Measurements from ENCODE around the gene PAM. TPM values are rescaled to one million over a fixed set of nuclear protein-coding genes. Genes with fewer than 3 reads are reported as not detected.

Gene PAM
- total RNA-seq, 2 experiments from 2014 or later = not detected

GRCh38 chr5:102789469-102789868, 34.4 kb downstream of the PAM start:
- POLR2A ChIA-PET = no interaction called here
- DNase-seq (ENCODE audit: low spot score) = no peak

GRCh38 chr5:102790748-102791147, 35.6 kb downstream of the PAM start:
- Histone ChIP-seq H3K79me2 (ENCODE audit: insufficient read depth, low read depth, low read length) (no peaks in the 10 kb centered on the region), H3K9me2 (ENCODE audit: insufficient read depth, low read length) (no peaks in the 10 kb centered on the region), H3K4me2 (ENCODE audit: low read length) (no peak overlapping the region), H3K27ac (ENCODE audit: low read depth, low read length, poor library complexity, severe bottlenecking) (no peak overlapping the region), H2AFZ (ENCODE audit: low read length) (no peak overlapping the region), H3K36me3 (ENCODE audit: insufficient read depth, low read length) (no peaks in the 10 kb centered on the region), H3K9me3 (ENCODE audit: low read length) (no peaks in the 10 kb centered on the region), H3K4me3 (ENCODE audit: low read depth, low read length, poor library complexity, severe bottlenecking) (no peak overlapping the region), H4K20me1 (ENCODE audit: insufficient read depth, low read length) (no peaks in the 10 kb centered on the region), H3K4me1 (ENCODE audit: insufficient read depth, low read length, poor library complexity, severe bottlenecking) (no peaks in the 10 kb centered on the region)
- BruUV-seq (replicated peaks) = no TSS peak
- POLR2A ChIA-PET = no interaction called here
- intact Hi-C loops (cut with micrococcal nuclease; ENCODE audit: unreplicated experiment) = no loop called here
- CTCF ChIA-PET (ENCODE audit: unreplicated experiment) = no interaction called here
- no peak for TF ChIP-seq CTCF (conservative IDR thresholded peaks at IDR 0.05; ENCODE audit: low read length)
- TF ChIP-seq EZH2phosphoT487 (IDR thresholded peaks at IDR 0.05; ENCODE audit: borderline replicate concordance, low read depth, low read length) = no peak
- DNase-seq (ENCODE audit: low spot score) = no peak

More at GRCh38 chr5:102789469-102789868, 34.4 kb downstream of the PAM start:
- BruUV-seq (replicated peaks) = no TSS peak
- TF ChIP-seq CTCF (conservative IDR thresholded peaks at IDR 0.05; ENCODE audit: low read length) = no peak
- no peak for TF ChIP-seq EZH2phosphoT487 (IDR thresholded peaks at IDR 0.05; ENCODE audit: borderline replicate concordance, low read depth, low read length)
- Histone ChIP-seq H2AFZ (ENCODE audit: low read length) (no peak overlapping the region), H3K4me2 (ENCODE audit: low read length) (no peak overlapping the region), H3K4me1 (ENCODE audit: insufficient read depth, low read length, poor library complexity, severe bottlenecking) (no peaks in the 10 kb centered on the region), H4K20me1 (ENCODE audit: insufficient read depth, low read length) (no peaks in the 10 kb centered on the region), H3K36me3 (ENCODE audit: insufficient read depth, low read length) (no peaks in the 10 kb centered on the region), H3K27ac (ENCODE audit: low read depth, low read length, poor library complexity, severe bottlenecking) (no peak overlapping the region), H3K4me3 (ENCODE audit: low read depth, low read length, poor library complexity, severe bottlenecking) (no peak overlapping the region), H3K9me2 (ENCODE audit: insufficient read depth, low read length) (no peaks in the 10 kb centered on the region), H3K79me2 (ENCODE audit: insufficient read depth, low read depth, low read length) (no peaks in the 10 kb centered on the region), H3K9me3 (ENCODE audit: low read length) (no peaks in the 10 kb centered on the region)
- intact Hi-C loops (cut with micrococcal nuclease; ENCODE audit: unreplicated experiment) = no loop called here
- CTCF ChIA-PET (ENCODE audit: unreplicated experiment) = no interaction called here

GRCh38 chr5:102792705-102793104, 37.6 kb downstream of the PAM start:
- no peaks in the 10 kb centered on the region for H3K4me1 ChIP-seq (ENCODE audit: insufficient read depth, low read length, poor library complexity, severe bottlenecking)
- TF ChIP-seq CTCF (conservative IDR thresholded peaks at IDR 0.05; ENCODE audit: low read length) (peak; percentile 50), EZH2phosphoT487 (IDR thresholded peaks at IDR 0.05; ENCODE audit: borderline replicate concordance, low read depth, low read length) (no peak)
- H3K4me3 ChIP-seq (ENCODE audit: low read depth, low read length, poor library complexity, severe bottlenecking) = no peak overlapping the region
- no peaks in the 10 kb centered on the region for H3K79me2 ChIP-seq (ENCODE audit: insufficient read depth, low read depth, low read length)
- H3K9me2 ChIP-seq (ENCODE audit: insufficient read depth, low read length) = no peaks in the 10 kb centered on the region
- no peaks in the 10 kb centered on the region for H3K9me3 ChIP-seq (ENCODE audit: low read length)
- H3K27ac ChIP-seq (ENCODE audit: low read depth, low read length, poor library complexity, severe bottlenecking) = no peak overlapping the region
- ChIA-PET CTCF (ENCODE audit: unreplicated experiment) (no interaction called here), POLR2A (no interaction called here)
- H2AFZ ChIP-seq (ENCODE audit: low read length) = no peak overlapping the region
- BruUV-seq (replicated peaks) = no TSS peak
- intact Hi-C loops (cut with micrococcal nuclease; ENCODE audit: unreplicated experiment) = no loop called here
- no peaks in the 10 kb centered on the region for H3K36me3 ChIP-seq (ENCODE audit: insufficient read depth, low read length)
- peak; percentile 4 for DNase-seq (ENCODE audit: low spot score)
- no peaks in the 10 kb centered on the region for H4K20me1 ChIP-seq (ENCODE audit: insufficient read depth, low read length)
- no peak overlapping the region for H3K4me2 ChIP-seq (ENCODE audit: low read length)

Data from OCI-LY7 (cell line).